Stimulated activated CD8-positive, alpha-beta memory T cell treated with anti-CD3 and anti-CD28 coated beads, Interleukin-15, amount 100 ng/mL, for 1 hour (primary cell): ENCODE data around the gene RBM17.
"Not testable (repeated sequence)": the region's sequence is repeated elsewhere in the genome, so short reads cannot be mapped to it uniquely, and the experiment has no call there.

Experiments used
- DNase-seq: peaks from one replicate; pipeline ENCODE4 v3.0.0-alpha.2; 2020; ENCODE audit warnings: low read depth

RBM17 gene

GRCh38 chr10:6080417-6080973 is 8.3 kb upstream of the RBM17 start:
- DNase-seq: no peak

- no peak for DNase-seq
Observed at GRCh38 chr10:6082496-6083395, 6.1 kb upstream of the RBM17 start.

GRCh38 chr10:6083523-6084475 is 5.0 kb upstream of the RBM17 start:
- no peak for DNase-seq

GRCh38 chr10:6086375-6087233 is 2.2 kb upstream of the RBM17 start:
- DNase-seq: peak; percentile 64

- no peak for DNase-seq
Observed at GRCh38 chr10:6089334-6090219, 743 bp downstream of the RBM17 start.

GRCh38 chr10:6091630-6092029 is 2.8 kb downstream of the RBM17 start:
- DNase-seq: no peak

- no peak for DNase-seq
Observed at GRCh38 chr10:6092731-6093130, 3.9 kb downstream of the RBM17 start.

- no peak for DNase-seq
Observed at GRCh38 chr10:6095810-6096570, 7.2 kb downstream of the RBM17 start.

- DNase-seq: no peak
Observed at GRCh38 chr10:6097063-6097462, 8.2 kb downstream of the RBM17 start.

GRCh38 chr10:6098156-6098555 is 9.3 kb downstream of the RBM17 start:
- DNase-seq: no peak

- DNase-seq: no peak
Observed at GRCh38 chr10:6100370-6100769, 11.5 kb downstream of the RBM17 start.

GRCh38 chr10:6101181-6101580 is 12.3 kb downstream of the RBM17 start:
- no peak for DNase-seq

GRCh38 chr10:6102128-6102527 is 13.3 kb downstream of the RBM17 start:
- DNase-seq: no peak

GRCh38 chr10:6103591-6103990 is 14.8 kb downstream of the RBM17 start:
- DNase-seq: no peak

- DNase-seq: not testable (repeated sequence)
Observed at GRCh38 chr10:6107616-6108015, 18.8 kb downstream of the RBM17 start.

GRCh38 chr10:6108072-6108471 is 19.2 kb downstream of the RBM17 start:
- DNase-seq: no peak

- no peak for DNase-seq
Observed at GRCh38 chr10:6108631-6109443, 20.0 kb downstream of the RBM17 start.

GRCh38 chr10:6109444-6109775 is 20.6 kb downstream of the RBM17 start:
- DNase-seq: no peak

- no peak for DNase-seq
Observed at GRCh38 chr10:6110136-6110535, 21.3 kb downstream of the RBM17 start.
